Adrenal gland (tissue), 5 donors: Measurements from ENCODE around the gene MARF1.

ENCODE experiments used
- POLR2A ChIP-seq, 2 donors: fragments of 450-650 bp; IDR thresholded peaks; one replicate each; pipeline ENCODE4 v1.6.1; 2017; ENCODE audit warnings: antibody characterized with exemption in 2 of 2, mild to moderate bottlenecking in 2 of 2, moderate library complexity in 1 of 2
- TF ChIP-seq, protein P1 (sequence below), 6 experiments: fragments of 450-650 bp in 4 of 6; fragments of 200-600 bp in 2 of 6; sonication (generic) in 1 of 6; IDR thresholded peaks; 1 replicate in 5 of 6; 2 replicates in 1 of 6; pipeline versions ENCODE4 v1.5.1 to v1.8.0; 2016 to 2021; ENCODE audit warnings: antibody characterized with exemption in 6 of 6, mild to moderate bottlenecking in 2 of 6, moderate library complexity in 1 of 6
- donor health status: DM: no; HTN: no; CAD: no.

DNA sequence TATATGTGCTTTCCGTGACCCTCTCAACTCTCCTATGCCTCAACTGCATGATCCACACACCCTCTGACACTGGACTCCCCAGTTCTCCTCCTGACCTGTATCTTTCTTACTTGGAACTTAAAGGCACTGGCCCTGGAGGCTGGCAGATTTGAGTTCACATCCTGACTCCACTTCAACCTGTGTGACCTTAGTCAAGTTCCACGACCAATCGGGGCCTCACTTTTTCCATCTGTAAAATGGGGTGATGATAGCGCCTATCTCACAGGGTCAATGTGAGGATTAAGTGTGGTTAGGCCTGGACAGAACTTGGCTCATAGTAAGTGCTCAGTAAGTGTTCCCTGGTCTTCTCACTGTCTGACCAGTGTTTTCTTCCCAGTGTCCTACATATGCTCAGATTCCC, 25.1 kb downstream of the MARF1 start:
- TF ChIP-seq, protein P1, sequence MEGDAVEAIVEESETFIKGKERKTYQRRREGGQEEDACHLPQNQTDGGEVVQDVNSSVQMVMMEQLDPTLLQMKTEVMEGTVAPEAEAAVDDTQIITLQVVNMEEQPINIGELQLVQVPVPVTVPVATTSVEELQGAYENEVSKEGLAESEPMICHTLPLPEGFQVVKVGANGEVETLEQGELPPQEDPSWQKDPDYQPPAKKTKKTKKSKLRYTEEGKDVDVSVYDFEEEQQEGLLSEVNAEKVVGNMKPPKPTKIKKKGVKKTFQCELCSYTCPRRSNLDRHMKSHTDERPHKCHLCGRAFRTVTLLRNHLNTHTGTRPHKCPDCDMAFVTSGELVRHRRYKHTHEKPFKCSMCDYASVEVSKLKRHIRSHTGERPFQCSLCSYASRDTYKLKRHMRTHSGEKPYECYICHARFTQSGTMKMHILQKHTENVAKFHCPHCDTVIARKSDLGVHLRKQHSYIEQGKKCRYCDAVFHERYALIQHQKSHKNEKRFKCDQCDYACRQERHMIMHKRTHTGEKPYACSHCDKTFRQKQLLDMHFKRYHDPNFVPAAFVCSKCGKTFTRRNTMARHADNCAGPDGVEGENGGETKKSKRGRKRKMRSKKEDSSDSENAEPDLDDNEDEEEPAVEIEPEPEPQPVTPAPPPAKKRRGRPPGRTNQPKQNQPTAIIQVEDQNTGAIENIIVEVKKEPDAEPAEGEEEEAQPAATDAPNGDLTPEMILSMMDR (IDR thresholded peaks at IDR 0.05) = no peak
- TF ChIP-seq POLR2A (IDR thresholded peaks at IDR 0.05) = no peak
